GM12873 (cell line): ENCODE measurements around the gene CCDC97.

Experiments
- CTCF ChIP-seq: IDR thresholded peaks from 2 replicates; pipeline ENCODE4 v1.5.1; 2012; ENCODE audit warnings: low read depth, mild to moderate bottlenecking, moderate library complexity, low read length, control low read depth; ENCODE audit not compliant: insufficient read depth; ENCODE audit errors: missing control alignments

CCDC97 gene

GRCh38 chr19:41310033-41310831, at the start of gene CCDC97:
Gene CCDC97 (plus strand): TSS chr19:41310172. CDS start chr19:41310311, 139 bp downstream.
- TF ChIP-seq CTCF, result no peak

GRCh38 chr19:41261474-41262190, 48.3 kb upstream of the CCDC97 start:
- TF ChIP-seq CTCF, result no peak

- TF ChIP-seq CTCF, result no peak
These were observed 46.7 kb upstream of the CCDC97 start for GRCh38 chr19:41263042-41263849.

GRCh38 chr19:41263850-41264580, 46.0 kb upstream of the CCDC97 start, which contains the start of gene HNRNPUL1:
Gene HNRNPUL1 (plus strand): TSS chr19:41264372. CDS start chr19:41264504, 132 bp downstream.
- TF ChIP-seq CTCF, result peak; percentile 37

GRCh38 chr19:41264581-41265394, 45.2 kb upstream of the CCDC97 start:
- TF ChIP-seq CTCF, result no peak

- TF ChIP-seq CTCF, result no peak
These were observed 44.4 kb upstream of the CCDC97 start for GRCh38 chr19:41265395-41266153.
